ENCODE data around the gene MAX.

The MAX gene

GRCh38 chr14:65132855-65133254, 30.5 kb upstream of the MAX start:
- Histone ChIP-seq H3K4me3 (ENCODE audit: low read length) (no peak overlapping the region), H3K27me3 (ENCODE audit: control insufficient read depth, insufficient read depth, low read length) (no peaks in the 10 kb centered on the region), H3K9me3 (ENCODE audit: control insufficient read depth, low read depth, low read length) (no peaks in the 10 kb centered on the region), H3K4me1 (ENCODE audit: control insufficient read depth, low read depth, low read length) (no peaks in the 10 kb centered on the region), H3K27ac (ENCODE audit: low read length) (no peak overlapping the region), H3K9ac (ENCODE audit: low read length) (no peak overlapping the region), H3K36me3 (ENCODE audit: control insufficient read depth, low read depth, low read length) (no peaks in the 10 kb centered on the region)

GRCh38 chr14:65131301-65131701, 29.0 kb upstream of the MAX start:
- Histone ChIP-seq H3K27me3 (ENCODE audit: control insufficient read depth, insufficient read depth, low read length) (no peaks in the 10 kb centered on the region), H3K9ac (ENCODE audit: low read length) (no peak overlapping the region), H3K4me3 (ENCODE audit: low read length) (no peak overlapping the region), H3K36me3 (ENCODE audit: control insufficient read depth, low read depth, low read length) (no peaks in the 10 kb centered on the region), H3K4me1 (ENCODE audit: control insufficient read depth, low read depth, low read length) (no peaks in the 10 kb centered on the region), H3K27ac (ENCODE audit: low read length) (no peak overlapping the region), H3K9me3 (ENCODE audit: control insufficient read depth, low read depth, low read length) (no peaks in the 10 kb centered on the region)

GRCh38 chr14:65128096-65128495, 25.8 kb upstream of the MAX start:
- Histone ChIP-seq H3K4me3 (ENCODE audit: low read length) (no peak overlapping the region), H3K36me3 (ENCODE audit: control insufficient read depth, low read depth, low read length) (no peaks in the 10 kb centered on the region), H3K27ac (ENCODE audit: low read length) (no peak overlapping the region), H3K27me3 (ENCODE audit: control insufficient read depth, insufficient read depth, low read length) (no peaks in the 10 kb centered on the region), H3K4me1 (ENCODE audit: control insufficient read depth, low read depth, low read length) (no peaks in the 10 kb centered on the region), H3K9ac (ENCODE audit: low read length) (no peak overlapping the region), H3K9me3 (ENCODE audit: control insufficient read depth, low read depth, low read length) (no peaks in the 10 kb centered on the region)

GRCh38 chr14:65117769-65118745, 15.7 kb upstream of the MAX start:
- Histone ChIP-seq H3K27ac (ENCODE audit: low read length) (no peak overlapping the region), H3K9me3 (ENCODE audit: control insufficient read depth, low read depth, low read length) (no peaks in the 10 kb centered on the region), H3K4me3 (ENCODE audit: low read length) (no peak overlapping the region), H3K27me3 (ENCODE audit: control insufficient read depth, insufficient read depth, low read length) (no peaks in the 10 kb centered on the region), H3K36me3 (ENCODE audit: control insufficient read depth, low read depth, low read length) (no peaks in the 10 kb centered on the region), H3K4me1 (ENCODE audit: control insufficient read depth, low read depth, low read length) (no peaks in the 10 kb centered on the region), H3K9ac (ENCODE audit: low read length) (no peak overlapping the region)

GRCh38 chr14:65115615-65116014, 13.3 kb upstream of the MAX start:
- no peaks in the 10 kb centered on the region for H3K9me3 ChIP-seq (ENCODE audit: control insufficient read depth, low read depth, low read length)
- no peaks in the 10 kb centered on the region for H3K36me3 ChIP-seq (ENCODE audit: control insufficient read depth, low read depth, low read length)
- no peak overlapping the region for H3K9ac ChIP-seq (ENCODE audit: low read length)
- no peak overlapping the region for H3K27ac ChIP-seq (ENCODE audit: low read length)
- no peaks in the 10 kb centered on the region for H3K4me1 ChIP-seq (ENCODE audit: control insufficient read depth, low read depth, low read length)
- no peaks in the 10 kb centered on the region for H3K27me3 ChIP-seq (ENCODE audit: control insufficient read depth, insufficient read depth, low read length)
- no peak overlapping the region for H3K4me3 ChIP-seq (ENCODE audit: low read length)

- H3K4me1 ChIP-seq (ENCODE audit: control insufficient read depth, low read depth, low read length), result no peaks in the 10 kb centered on the region
- H3K9me3 ChIP-seq (ENCODE audit: control insufficient read depth, low read depth, low read length), result no peaks in the 10 kb centered on the region
- no peaks in the 10 kb centered on the region for H3K36me3 ChIP-seq (ENCODE audit: control insufficient read depth, low read depth, low read length)
- H3K9ac ChIP-seq (ENCODE audit: low read length), result no peak overlapping the region
- no peak overlapping the region for H3K4me3 ChIP-seq (ENCODE audit: low read length)
- no peak overlapping the region for H3K27ac ChIP-seq (ENCODE audit: low read length)
- no peaks in the 10 kb centered on the region for H3K27me3 ChIP-seq (ENCODE audit: control insufficient read depth, insufficient read depth, low read length)
Observed at GRCh38 chr14:65110525-65110924, 8.2 kb upstream of the MAX start.

GRCh38 chr14:65109357-65109756, 7.0 kb upstream of the MAX start:
- no peaks in the 10 kb centered on the region for H3K27me3 ChIP-seq (ENCODE audit: control insufficient read depth, insufficient read depth, low read length)
- no peak overlapping the region for H3K4me3 ChIP-seq (ENCODE audit: low read length)
- no peaks in the 10 kb centered on the region for H3K9me3 ChIP-seq (ENCODE audit: control insufficient read depth, low read depth, low read length)
- no peaks in the 10 kb centered on the region for H3K4me1 ChIP-seq (ENCODE audit: control insufficient read depth, low read depth, low read length)
- no peaks in the 10 kb centered on the region for H3K36me3 ChIP-seq (ENCODE audit: control insufficient read depth, low read depth, low read length)
- no peak overlapping the region for H3K9ac ChIP-seq (ENCODE audit: low read length)
- no peak overlapping the region for H3K27ac ChIP-seq (ENCODE audit: low read length)

GRCh38 chr14:65107200-65107599, 4.9 kb upstream of the MAX start:
- Histone ChIP-seq H3K4me1 (ENCODE audit: control insufficient read depth, low read depth, low read length) (peaks cover 7% of the 10 kb centered on the region), H3K9ac (ENCODE audit: low read length) (no peak overlapping the region), H3K4me3 (ENCODE audit: low read length) (no peak overlapping the region)

GRCh38 chr14:65106736-65107135, 4.4 kb upstream of the MAX start:
- Histone ChIP-seq H3K9me3 (ENCODE audit: control insufficient read depth, low read depth, low read length) (no peaks in the 10 kb centered on the region), H3K27ac (ENCODE audit: low read length) (no peak overlapping the region)

More at GRCh38 chr14:65107200-65107599, 4.9 kb upstream of the MAX start:
- Histone ChIP-seq H3K36me3 (ENCODE audit: control insufficient read depth, low read depth, low read length) (no peaks in the 10 kb centered on the region), H3K27me3 (ENCODE audit: control insufficient read depth, insufficient read depth, low read length) (peaks cover 8% of the 10 kb centered on the region), H3K27ac (ENCODE audit: low read length) (no peak overlapping the region), H3K9me3 (ENCODE audit: control insufficient read depth, low read depth, low read length) (no peaks in the 10 kb centered on the region)

GRCh38 chr14:65106316-65106715, 4.0 kb upstream of the MAX start:
- H3K27me3 ChIP-seq (ENCODE audit: control insufficient read depth, insufficient read depth, low read length), result peaks cover 8% of the 10 kb centered on the region
- H3K27ac ChIP-seq (ENCODE audit: low read length), result no peak overlapping the region
- no peaks in the 10 kb centered on the region for H3K9me3 ChIP-seq (ENCODE audit: control insufficient read depth, low read depth, low read length)
- peaks cover 7% of the 10 kb centered on the region for H3K4me1 ChIP-seq (ENCODE audit: control insufficient read depth, low read depth, low read length)
- H3K36me3 ChIP-seq (ENCODE audit: control insufficient read depth, low read depth, low read length), result no peaks in the 10 kb centered on the region
- no peak overlapping the region for H3K4me3 ChIP-seq (ENCODE audit: low read length)
- no peak overlapping the region for H3K9ac ChIP-seq (ENCODE audit: low read length)

More at GRCh38 chr14:65106736-65107135, 4.4 kb upstream of the MAX start:
- no peaks in the 10 kb centered on the region for H3K36me3 ChIP-seq (ENCODE audit: control insufficient read depth, low read depth, low read length)
- peaks cover 8% of the 10 kb centered on the region for H3K27me3 ChIP-seq (ENCODE audit: control insufficient read depth, insufficient read depth, low read length)
- H3K9ac ChIP-seq (ENCODE audit: low read length), result no peak overlapping the region
- H3K4me3 ChIP-seq (ENCODE audit: low read length), result no peak overlapping the region
- H3K4me1 ChIP-seq (ENCODE audit: control insufficient read depth, low read depth, low read length), result peaks cover 7% of the 10 kb centered on the region

GRCh38 chr14:65104791-65105190, 2.5 kb upstream of the MAX start:
- no peak overlapping the region for H3K4me3 ChIP-seq (ENCODE audit: low read length)
- H3K4me1 ChIP-seq (ENCODE audit: control insufficient read depth, low read depth, low read length), result peaks cover 16% of the 10 kb centered on the region
- no peak overlapping the region for H3K27ac ChIP-seq (ENCODE audit: low read length)
- no peaks in the 10 kb centered on the region for H3K9me3 ChIP-seq (ENCODE audit: control insufficient read depth, low read depth, low read length)
- no peak overlapping the region for H3K9ac ChIP-seq (ENCODE audit: low read length)
- peaks cover 8% of the 10 kb centered on the region for H3K27me3 ChIP-seq (ENCODE audit: control insufficient read depth, insufficient read depth, low read length)
- peaks cover 3% of the 10 kb centered on the region for H3K36me3 ChIP-seq (ENCODE audit: control insufficient read depth, low read depth, low read length)
